Measurements from ENCODE around the gene LAD1.

Gene LAD1

GRCh38 chr1:201376464-201377374, 22.4 kb downstream of the LAD1 start:
- no peak overlapping the region; the same call in 1 of the 2 replicates for H3K27ac ChIP-seq

GRCh38 chr1:201376107-201376463, 23.0 kb downstream of the LAD1 start:
- no peak overlapping the region for H3K27ac ChIP-seq
- POLR2A ChIA-PET (ENCODE audit: low non-redundant PET) = no interaction called here
- TF ChIP-seq, protein P1, sequence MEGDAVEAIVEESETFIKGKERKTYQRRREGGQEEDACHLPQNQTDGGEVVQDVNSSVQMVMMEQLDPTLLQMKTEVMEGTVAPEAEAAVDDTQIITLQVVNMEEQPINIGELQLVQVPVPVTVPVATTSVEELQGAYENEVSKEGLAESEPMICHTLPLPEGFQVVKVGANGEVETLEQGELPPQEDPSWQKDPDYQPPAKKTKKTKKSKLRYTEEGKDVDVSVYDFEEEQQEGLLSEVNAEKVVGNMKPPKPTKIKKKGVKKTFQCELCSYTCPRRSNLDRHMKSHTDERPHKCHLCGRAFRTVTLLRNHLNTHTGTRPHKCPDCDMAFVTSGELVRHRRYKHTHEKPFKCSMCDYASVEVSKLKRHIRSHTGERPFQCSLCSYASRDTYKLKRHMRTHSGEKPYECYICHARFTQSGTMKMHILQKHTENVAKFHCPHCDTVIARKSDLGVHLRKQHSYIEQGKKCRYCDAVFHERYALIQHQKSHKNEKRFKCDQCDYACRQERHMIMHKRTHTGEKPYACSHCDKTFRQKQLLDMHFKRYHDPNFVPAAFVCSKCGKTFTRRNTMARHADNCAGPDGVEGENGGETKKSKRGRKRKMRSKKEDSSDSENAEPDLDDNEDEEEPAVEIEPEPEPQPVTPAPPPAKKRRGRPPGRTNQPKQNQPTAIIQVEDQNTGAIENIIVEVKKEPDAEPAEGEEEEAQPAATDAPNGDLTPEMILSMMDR (conservative IDR thresholded peaks at IDR 0.05; ENCODE audit: low read depth) = no peak
- DNase-seq (ENCODE audit: low spot score) = no peak
- CTCF ChIA-PET = interaction anchor here (0.6 to 3.0 kb wide), 7 partner anchors 9 to 844 kb away, joined by 3 to 22 read pairs (median 4); no protein-coding TSS in a partner anchor

More at GRCh38 chr1:201376464-201377374, 22.4 kb downstream of the LAD1 start:
- peak; percentile 88 for DNase-seq (ENCODE audit: low spot score)
- ChIA-PET CTCF (interaction anchor here (0.7 to 3.0 kb wide), 4 partner anchors 8 to 130 kb away, joined by 4 to 22 read pairs (median 9); partner anchors contain the start of gene CSRP1), POLR2A (ENCODE audit: low non-redundant PET) (interaction anchor here (0.8 kb wide), 1 partner anchor 21 kb away, joined by 3 read pairs; no protein-coding TSS in a partner anchor)
- TF ChIP-seq, protein P1 (conservative IDR thresholded peaks at IDR 0.05; ENCODE audit: low read depth) = no peak

GRCh38 chr1:201375169-201375568, 24.0 kb downstream of the LAD1 start:
- no peak overlapping the region for H3K27ac ChIP-seq
- POLR2A ChIA-PET (ENCODE audit: low non-redundant PET) = no interaction called here
- TF ChIP-seq, protein P1 (conservative IDR thresholded peaks at IDR 0.05; ENCODE audit: low read depth) = no peak

DNA sequence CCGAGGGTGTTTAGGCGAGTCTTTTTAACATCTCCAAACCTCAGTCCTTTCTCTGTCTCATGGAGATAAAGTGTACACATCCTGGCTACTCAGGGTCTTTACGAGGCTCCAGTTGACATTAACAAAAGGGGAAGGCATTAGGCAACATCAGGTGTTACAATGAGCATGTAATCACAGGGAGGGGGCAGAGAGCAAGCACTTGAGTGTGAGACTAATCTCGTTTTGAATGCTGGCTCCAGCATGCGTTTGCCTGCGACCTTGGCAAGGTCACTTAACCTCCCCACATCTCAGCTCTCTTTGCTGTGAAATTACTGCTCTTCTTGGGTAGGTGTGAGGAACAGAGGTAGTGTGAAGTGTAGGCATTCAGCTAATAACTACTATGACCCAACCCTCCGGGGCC, 24.8 kb downstream of the LAD1 start:
- no peak for DNase-seq (ENCODE audit: low spot score)
- TF ChIP-seq, protein P1 (conservative IDR thresholded peaks at IDR 0.05; ENCODE audit: low read depth) = no peak
- ChIA-PET CTCF (interaction anchor here (0.6 to 3.0 kb wide), 4 partner anchors 10 to 61 kb away, joined by 4 to 22 read pairs (median 8); no protein-coding TSS in a partner anchor), POLR2A (ENCODE audit: low non-redundant PET) (no interaction called here)
- no peak overlapping the region for H3K27ac ChIP-seq

More at GRCh38 chr1:201375169-201375568, 24.0 kb downstream of the LAD1 start:
- no peak for DNase-seq (ENCODE audit: low spot score)
- CTCF ChIA-PET = interaction anchor here (0.7 to 3.0 kb wide), 6 partner anchors 9 to 273 kb away, joined by 3 to 22 read pairs (median 6); no protein-coding TSS in a partner anchor

- ChIA-PET POLR2A (ENCODE audit: low non-redundant PET) (interaction anchor here (0.6 kb wide), 1 partner anchor 210 kb away, joined by 3 read pairs; no protein-coding TSS in a partner anchor), CTCF (interaction anchor here (1.3 to 1.8 kb wide), 2 partner anchors 9 to 218 kb away, joined by 3 to 5 read pairs; no protein-coding TSS in a partner anchor)
- TF ChIP-seq, protein P1 (conservative IDR thresholded peaks at IDR 0.05; ENCODE audit: low read depth) = no peak
- no peak for DNase-seq (ENCODE audit: low spot score)
- H3K27ac ChIP-seq = no peak overlapping the region
Observed at GRCh38 chr1:201371792-201372191, 27.3 kb downstream of the LAD1 start.

GRCh38 chr1:201371276-201371675, 27.8 kb downstream of the LAD1 start:
- DNase-seq (ENCODE audit: low spot score) = no peak
- TF ChIP-seq, protein P1 (conservative IDR thresholded peaks at IDR 0.05; ENCODE audit: low read depth) = no peak
- H3K27ac ChIP-seq = no peak overlapping the region
- CTCF ChIA-PET = interaction anchor here (1.3 to 1.8 kb wide), 2 partner anchors 9 to 218 kb away, joined by 3 to 5 read pairs; no protein-coding TSS in a partner anchor
- POLR2A ChIA-PET (ENCODE audit: low non-redundant PET) = interaction anchor here (0.6 kb wide), 1 partner anchor 209 kb away, joined by 3 read pairs; no protein-coding TSS in a partner anchor
